ENCODE data around the gene CFAP157.

The CFAP157 gene

GRCh38 chr9:127706836-127707241, at the start of gene CFAP157:
Gene CFAP157 (plus strand): TSS chr9:127706988. CDS start chr9:127707032, 44 bp downstream.
- DNase-seq (ENCODE audit: low read depth in 2 of 2) = no peak

- DNase-seq (ENCODE audit: low read depth in 2 of 2) = no peak
These were observed 48.4 kb upstream of the CFAP157 start for GRCh38 chr9:127658428-127658827.

GRCh38 chr9:127660886-127661741, 45.7 kb upstream of the CFAP157 start:
- DNase-seq (ENCODE audit: low read depth in 2 of 2) = no peak

- no peak for DNase-seq (ENCODE audit: low read depth in 2 of 2)
These were observed 44.2 kb upstream of the CFAP157 start for GRCh38 chr9:127662617-127663016.

- no peak for DNase-seq (ENCODE audit: low read depth in 2 of 2)
These were observed 42.5 kb upstream of the CFAP157 start for GRCh38 chr9:127664324-127664677.

GRCh38 chr9:127664678-127665507, 41.9 kb upstream of the CFAP157 start:
- DNase-seq (ENCODE audit: low read depth in 2 of 2) = no peak

- no peak for DNase-seq (ENCODE audit: low read depth in 2 of 2)
These were observed 39.5 kb upstream of the CFAP157 start for GRCh38 chr9:127667127-127667844.

- no peak for DNase-seq (ENCODE audit: low read depth in 2 of 2)
These were observed 38.9 kb upstream of the CFAP157 start for GRCh38 chr9:127667906-127668305.

- DNase-seq (ENCODE audit: low read depth in 2 of 2) = no peak
These were observed 33.6 kb upstream of the CFAP157 start for GRCh38 chr9:127673234-127673633.

- no peak for DNase-seq (ENCODE audit: low read depth in 2 of 2)
These were observed 30.1 kb upstream of the CFAP157 start for GRCh38 chr9:127676638-127677037.

GRCh38 chr9:127679506-127679905, 27.3 kb upstream of the CFAP157 start:
- DNase-seq (ENCODE audit: low read depth in 2 of 2) = no peak

GRCh38 chr9:127680226-127680625, 26.6 kb upstream of the CFAP157 start:
- no peak for DNase-seq (ENCODE audit: low read depth in 2 of 2)

- DNase-seq (ENCODE audit: low read depth in 2 of 2) = no peak
These were observed 25.9 kb upstream of the CFAP157 start for GRCh38 chr9:127680846-127681245.

- no peak for DNase-seq (ENCODE audit: low read depth in 2 of 2)
These were observed 24.2 kb upstream of the CFAP157 start for GRCh38 chr9:127682351-127683136.

GRCh38 chr9:127683723-127684122, 23.1 kb upstream of the CFAP157 start:
- no peak for DNase-seq (ENCODE audit: low read depth in 2 of 2)

- DNase-seq (ENCODE audit: low read depth in 2 of 2) = no peak
These were observed 22.2 kb upstream of the CFAP157 start for GRCh38 chr9:127684576-127684975.

- no peak for DNase-seq (ENCODE audit: low read depth in 2 of 2)
These were observed 20.1 kb upstream of the CFAP157 start for GRCh38 chr9:127686461-127687393.

- no peak for DNase-seq (ENCODE audit: low read depth in 2 of 2)
These were observed 17.3 kb upstream of the CFAP157 start for GRCh38 chr9:127689329-127690000.

- no peak for DNase-seq (ENCODE audit: low read depth in 2 of 2)
These were observed 16.1 kb upstream of the CFAP157 start for GRCh38 chr9:127690735-127691134.

GRCh38 chr9:127692071-127692470, 14.7 kb upstream of the CFAP157 start:
- no peak for DNase-seq (ENCODE audit: low read depth in 2 of 2)
